H9 (cell line): Measurements from ENCODE around the gene CCDC18. TPM values are rescaled to one million over a fixed set of nuclear protein-coding genes. Genes with fewer than 3 reads are reported as not detected.

Experiments used
- DNase-seq: peaks from one replicate; pipeline ENCODE4 v3.0.0-alpha.2; 2017
- H2AFZ ChIP-seq: one replicate; pipeline ENCODE4 v1.6.1; 2013; ENCODE audit warnings: mild to moderate bottlenecking, low read length, control low read depth, moderate library complexity
- H2AK5ac ChIP-seq: 2 replicates; pipeline ENCODE4 v1.6.1; 2013; ENCODE audit warnings: low read length, control low read depth, mixed read lengths; ENCODE audit not compliant: insufficient read length
- H2BK120ac ChIP-seq: one replicate; pipeline ENCODE4 v1.6.1; 2013; ENCODE audit warnings: low read depth, mild to moderate bottlenecking, low read length, control low read depth, inconsistent platforms; ENCODE audit not compliant: poor library complexity, severe bottlenecking
- H2BK12ac ChIP-seq: 2 replicates; pipeline ENCODE4 v1.6.1; 2013; ENCODE audit warnings: low read length, control low read depth, mixed read lengths, low read depth; ENCODE audit not compliant: insufficient read length
- H2BK15ac ChIP-seq: 2 replicates; pipeline ENCODE4 v1.6.1; 2013; ENCODE audit warnings: low read depth, low read length, control low read depth
- H2BK20ac ChIP-seq: one replicate; pipeline ENCODE4 v1.6.1; 2013; ENCODE audit warnings: low read depth, mild to moderate bottlenecking, low read length, control low read depth, inconsistent platforms; ENCODE audit not compliant: poor library complexity, severe bottlenecking
- H2BK5ac ChIP-seq: 2 replicates; pipeline ENCODE4 v1.6.1; 2013; ENCODE audit warnings: low read length, control low read depth, mixed read lengths; ENCODE audit not compliant: insufficient read length
- H3K14ac ChIP-seq: 2 replicates; pipeline ENCODE4 v1.6.1; 2013; ENCODE audit warnings: low read length, control low read depth; ENCODE audit not compliant: insufficient read depth
- H3K18ac ChIP-seq: 2 replicates; pipeline ENCODE4 v1.6.1; 2013; ENCODE audit warnings: low read depth, mild to moderate bottlenecking, mixed read lengths, low read length, control low read depth; ENCODE audit not compliant: insufficient read length
- H3K23ac ChIP-seq: 2 replicates; pipeline ENCODE4 v1.6.1; 2013; ENCODE audit warnings: low read length, control low read depth, mixed read lengths, low read depth; ENCODE audit not compliant: insufficient read length
- H3K23me2 ChIP-seq: 2 replicates; pipeline ENCODE4 v1.6.1; 2013; ENCODE audit warnings: low read depth, mild to moderate bottlenecking, mixed read lengths, low read length, control low read depth; ENCODE audit not compliant: insufficient read length, poor library complexity, severe bottlenecking
- H3K27ac ChIP-seq: 2 replicates; pipeline ENCODE4 v1.5.1; 2013; ENCODE audit warnings: low read length, control low read depth, mixed read lengths, low read depth; ENCODE audit not compliant: insufficient read length
- H3K27me3 ChIP-seq: 2 replicates; pipeline ENCODE4 v1.6.1; 2013; ENCODE audit warnings: low read length, control low read depth, inconsistent platforms; ENCODE audit not compliant: insufficient read depth
- H3K4ac ChIP-seq: 2 replicates; pipeline ENCODE4 v1.6.1; 2013; ENCODE audit warnings: low read depth, mild to moderate bottlenecking, control low read depth, inconsistent platforms, low read length, moderate library complexity
- H3K4me1 ChIP-seq: 2 replicates; pipeline ENCODE4 v1.6.1; 2013; ENCODE audit warnings: low read length, control low read depth, inconsistent platforms; ENCODE audit not compliant: insufficient read depth
- H3K4me2 ChIP-seq: 2 replicates; pipeline ENCODE4 v1.6.1; 2013; ENCODE audit warnings: low read length, control low read depth, mixed read lengths; ENCODE audit not compliant: insufficient read length, insufficient read depth
- H3K56ac ChIP-seq: 2 replicates; pipeline ENCODE4 v1.6.1; 2013; ENCODE audit warnings: low read depth, mild to moderate bottlenecking, mixed read lengths, low read length, control low read depth; ENCODE audit not compliant: insufficient read length
- H3K79me1 ChIP-seq: 2 replicates; pipeline ENCODE4 v1.6.1; 2013; ENCODE audit warnings: low read depth, mild to moderate bottlenecking, moderate library complexity, low read length, control low read depth, inconsistent platforms; ENCODE audit not compliant: insufficient read depth, poor library complexity, severe bottlenecking
- H3K79me2 ChIP-seq: 2 replicates; pipeline ENCODE4 v1.6.1; 2013; ENCODE audit warnings: low read length, control low read depth, inconsistent platforms; ENCODE audit not compliant: insufficient read depth
- H3K9ac ChIP-seq: 2 replicates; pipeline ENCODE4 v1.6.1; 2013; ENCODE audit warnings: low read length, control low read depth, mixed read lengths; ENCODE audit not compliant: insufficient read length; ENCODE audit errors: extremely low read depth
- H3K9me3 ChIP-seq: one replicate; pipeline ENCODE4 v1.6.1; 2013; ENCODE audit warnings: low read depth, low read length, inconsistent platforms; ENCODE audit not compliant: control insufficient read depth
- H3T11ph ChIP-seq: one replicate; pipeline ENCODE4 v1.6.1; 2013; ENCODE audit warnings: mild to moderate bottlenecking, low read length, control low read depth, inconsistent platforms
- H4K20me1 ChIP-seq: one replicate; pipeline ENCODE4 v1.6.1; 2013; ENCODE audit not compliant: control insufficient read depth, insufficient read length, insufficient read depth
- H4K5ac ChIP-seq: 2 replicates; pipeline ENCODE4 v1.6.1; 2013; ENCODE audit warnings: low read depth, mild to moderate bottlenecking, mixed read lengths, low read length, control low read depth; ENCODE audit not compliant: insufficient read length
- H4K8ac ChIP-seq: replicated peaks from 2 replicates; pipeline ENCODE4 v1.6.1; 2013; ENCODE audit warnings: low read length, control low read depth, mixed read lengths, low read depth; ENCODE audit not compliant: insufficient read length
- H4K91ac ChIP-seq: 2 replicates; pipeline ENCODE4 v1.6.1; 2013; ENCODE audit warnings: low read depth, mild to moderate bottlenecking, moderate library complexity, mixed read lengths, low read length, control low read depth; ENCODE audit not compliant: insufficient read length
- H3K27ac Mint-ChIP-seq, 3 experiments: 2 replicates in 2 of 3; 3 replicates in 1 of 3; pipeline ENCODE4 v1.8.0; 2020 to 2021; ENCODE audit warnings: mixed read lengths in 3 of 3, mild to moderate bottlenecking in 1 of 3, moderate library complexity in 1 of 3
- H3K27me3 Mint-ChIP-seq: 2 replicates; pipeline ENCODE4 v1.8.0; 2021; ENCODE audit warnings: low read depth, mild to moderate bottlenecking, moderate library complexity, mixed read lengths
- H3K36me3 Mint-ChIP-seq, 3 experiments: 2 replicates in 2 of 3; 3 replicates in 1 of 3; pipeline ENCODE4 v1.8.0; 2020 to 2021; ENCODE audit warnings: low read depth in 3 of 3, mixed read lengths in 3 of 3; ENCODE audit not compliant: insufficient read depth in 1 of 3
- H3K4me1 Mint-ChIP-seq, 2 experiments: 2 replicates each; pipeline ENCODE4 v1.8.0; 2020; ENCODE audit warnings: mixed read lengths in 2 of 2
- H3K4me3 Mint-ChIP-seq, 2 experiments: 2 replicates in 1 of 2; 3 replicates in 1 of 2; pipeline ENCODE4 v1.8.0; 2020 to 2021; ENCODE audit warnings: mild to moderate bottlenecking in 2 of 2, mixed read lengths in 2 of 2, moderate library complexity in 1 of 2
- H3K9me3 Mint-ChIP-seq, 2 experiments: 2 replicates in 1 of 2; 3 replicates in 1 of 2; pipeline ENCODE4 v1.8.0; 2020; ENCODE audit warnings: mild to moderate bottlenecking in 2 of 2, mixed read lengths in 2 of 2, moderate library complexity in 1 of 2
- WGBS: extraction: QIAGEN DNeasy Blood & Tissue Kit; methylation state at CpG from one replicate; pipeline ENCODE4 v1.1.7; 2013; ENCODE audit warnings: missing lambda C conversion rate, low lambda C conversion rate, mixed read lengths; ENCODE audit not compliant: insufficient read length; ENCODE audit errors: extremely low coverage; 5-methylcytosine and 5-hydroxymethylcytosine counted together
- total RNA-seq: library from RNA; stranded (reverse); gene quantifications from 2 replicates; pipeline ENCODE4 v1.2.1, GENCODE V29; 2021
- TF ChIP-seq, protein P1 (sequence below): fragments of 200-600 bp; sonication (generic); conservative IDR thresholded peaks from 3 replicates; pipeline ENCODE4 v1.8.0; 2021; ENCODE audit warnings: antibody characterized with exemption, mild to moderate bottlenecking

The CCDC18 gene
- total RNA-seq, 1 experiment from 2014 or later, result 19.5 TPM

DNA sequence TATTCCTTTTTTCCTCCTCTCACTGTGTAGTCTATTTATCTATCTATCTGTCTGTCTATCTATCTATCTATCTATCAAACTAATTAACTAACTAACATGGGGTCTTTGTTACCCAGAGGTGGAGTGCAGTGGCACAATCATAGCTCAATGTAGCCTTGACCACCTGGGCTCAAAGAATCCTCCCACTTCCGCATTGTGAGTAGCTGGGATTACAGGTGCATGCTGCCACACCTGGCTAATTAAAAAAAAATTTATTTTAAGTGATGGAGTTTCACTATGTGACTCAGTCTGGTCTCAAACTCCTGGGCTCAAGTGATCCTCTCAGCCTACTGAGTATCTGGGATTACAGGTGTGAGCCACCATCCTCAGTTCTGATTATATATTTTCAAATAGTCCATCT is 71.4 kb downstream of the CCDC18 start:
- no peaks in the 10 kb centered on the region for H3K79me2 ChIP-seq
- no peak overlapping the region for H2BK15ac ChIP-seq
- no CpG with 5 or more reads among the region's 1 CpG for WGBS
- H3K4ac ChIP-seq, result no peak overlapping the region
- no peak for DNase-seq
- TF ChIP-seq, protein P1, sequence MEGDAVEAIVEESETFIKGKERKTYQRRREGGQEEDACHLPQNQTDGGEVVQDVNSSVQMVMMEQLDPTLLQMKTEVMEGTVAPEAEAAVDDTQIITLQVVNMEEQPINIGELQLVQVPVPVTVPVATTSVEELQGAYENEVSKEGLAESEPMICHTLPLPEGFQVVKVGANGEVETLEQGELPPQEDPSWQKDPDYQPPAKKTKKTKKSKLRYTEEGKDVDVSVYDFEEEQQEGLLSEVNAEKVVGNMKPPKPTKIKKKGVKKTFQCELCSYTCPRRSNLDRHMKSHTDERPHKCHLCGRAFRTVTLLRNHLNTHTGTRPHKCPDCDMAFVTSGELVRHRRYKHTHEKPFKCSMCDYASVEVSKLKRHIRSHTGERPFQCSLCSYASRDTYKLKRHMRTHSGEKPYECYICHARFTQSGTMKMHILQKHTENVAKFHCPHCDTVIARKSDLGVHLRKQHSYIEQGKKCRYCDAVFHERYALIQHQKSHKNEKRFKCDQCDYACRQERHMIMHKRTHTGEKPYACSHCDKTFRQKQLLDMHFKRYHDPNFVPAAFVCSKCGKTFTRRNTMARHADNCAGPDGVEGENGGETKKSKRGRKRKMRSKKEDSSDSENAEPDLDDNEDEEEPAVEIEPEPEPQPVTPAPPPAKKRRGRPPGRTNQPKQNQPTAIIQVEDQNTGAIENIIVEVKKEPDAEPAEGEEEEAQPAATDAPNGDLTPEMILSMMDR, result no peak
- H3K27me3 ChIP-seq, result no peaks in the 10 kb centered on the region
- H3K4me1 Mint-ChIP-seq, result peaks cover 12 to 17% of the 10 kb centered on the region in 2 experiments
- H3K23me2 ChIP-seq, result no peaks in the 10 kb centered on the region
- no peak overlapping the region for H3K23ac ChIP-seq
- H3K27ac Mint-ChIP-seq, result peak overlapping the region in 1 of 3 experiments; percentile 19; a peak in 2 of 7 replicates
- H4K20me1 ChIP-seq, result no peaks in the 10 kb centered on the region
- H3K36me3 Mint-ChIP-seq, result peaks cover 12 to 22% (median 12%) of the 10 kb centered on the region in 3 experiments; a peak in 5 of 7 replicates
- no peak overlapping the region for H2AK5ac ChIP-seq
- no peak overlapping the region for H3K56ac ChIP-seq
- H4K91ac ChIP-seq, result no peak overlapping the region
- no peaks in the 10 kb centered on the region for H3K9me3 Mint-ChIP-seq
- no peak overlapping the region for H2BK120ac ChIP-seq
- H4K8ac ChIP-seq, result no peak overlapping the region
- H3K27me3 Mint-ChIP-seq, result no peaks in the 10 kb centered on the region; the same call in 1 of the 2 replicates
- no peak overlapping the region for H3K18ac ChIP-seq
- no peak overlapping the region for H2BK20ac ChIP-seq
- no peaks in the 10 kb centered on the region for H3K79me1 ChIP-seq
- no peak overlapping the region for H3K4me3 Mint-ChIP-seq
- H3T11ph ChIP-seq, result no peak overlapping the region
- no peak overlapping the region for H3K14ac ChIP-seq
- no peak overlapping the region for H3K4me2 ChIP-seq
- no peaks in the 10 kb centered on the region for H3K4me1 ChIP-seq
- no peak overlapping the region for H2AFZ ChIP-seq
- H4K5ac ChIP-seq, result no peak overlapping the region
- H3K9me3 ChIP-seq, result no peaks in the 10 kb centered on the region
- no peak overlapping the region for H3K27ac ChIP-seq
- no peak overlapping the region for H3K9ac ChIP-seq
- H2BK12ac ChIP-seq, result no peak overlapping the region
- H2BK5ac ChIP-seq, result no peak overlapping the region
